Thyroid gland (tissue), 4 donors: ENCODE results near the gene COMMD2. TPM values are rescaled to one million over a fixed set of nuclear protein-coding genes. Genes with fewer than 3 reads are reported as not detected.
A peak's percentile ranks its signal among the peaks of the same experiment; 100 is the strongest.

Source experiments
- DNase-seq, 2 donors: peaks; one replicate each; pipeline ENCODE4 v3.0.0-alpha.2; 2019
- H3K27ac ChIP-seq, 3 donors: fragments of 200-600 bp; sonication (generic); 1 replicate in 2 of 3; 2 replicates in 1 of 3; pipeline ENCODE4 v1.5.1; 2016 to 2019; ENCODE audit warnings: mild to moderate bottlenecking in 1 of 3, moderate library complexity in 1 of 3
- H3K27me3 ChIP-seq: fragments of 200-600 bp; sonication (generic); one replicate; pipeline ENCODE4 v1.5.1; 2019
- H3K36me3 ChIP-seq, 2 donors: fragments of 200-600 bp; sonication (generic); one replicate each; pipeline ENCODE4 v1.5.1; 2016 to 2019
- H3K4me1 ChIP-seq, 2 donors: fragments of 200-600 bp; sonication (generic); one replicate each; pipeline ENCODE4 v1.5.1; 2017 to 2019
- H3K4me3 ChIP-seq, 3 donors: fragments of 200-600 bp; sonication (generic); replicated peaks in 1 of 3; 1 replicate in 2 of 3; 2 replicates in 1 of 3; pipeline ENCODE4 v1.5.1; 2016; ENCODE audit warnings: mild to moderate bottlenecking in 1 of 3
- H3K9me3 ChIP-seq: fragments of 200-600 bp; sonication (generic); one replicate; pipeline ENCODE4 v1.5.1; 2017
- POLR2A ChIP-seq, 2 donors: fragments of 450-650 bp; IDR thresholded peaks; one replicate each; pipeline ENCODE4 v1.6.1; 2017; ENCODE audit warnings: antibody characterized with exemption in 2 of 2, mild to moderate bottlenecking in 2 of 2, moderate library complexity in 1 of 2
- WGBS, 2 donors: methylation state at CpG; one replicate each; pipeline ENCODE4 v1.1.5; 2017; 5-methylcytosine and 5-hydroxymethylcytosine counted together
- intact Hi-C: fragments of 100-400 bp; cut with DNase I; formaldehyde crosslinking; loops from one replicate; pipeline ENCODE4 v1.15.1; 2023
- total RNA-seq, 4 donors: library from RNA; depleted of rRNA; stranded (reverse); fragments of >200 nt; gene quantifications; one replicate each; pipeline ENCODE4 v1.2.3, GENCODE V29; 2016
- TF ChIP-seq, protein P1 (sequence below), 6 experiments: fragments of 200-600 bp in 3 of 6; fragments of 450-650 bp in 3 of 6; sonication (generic) in 3 of 6; IDR thresholded peaks; one replicate each; pipeline ENCODE4 v1.5.1; 2016 to 2019; ENCODE audit warnings: antibody characterized with exemption in 6 of 6, mild to moderate bottlenecking in 2 of 6, inconsistent platforms in 1 of 6, moderate library complexity in 1 of 6

COMMD2 gene
- total RNA-seq, 4 donors from 2014 or later: 36.4 to 56.5 (median 45.6) TPM

DNA sequence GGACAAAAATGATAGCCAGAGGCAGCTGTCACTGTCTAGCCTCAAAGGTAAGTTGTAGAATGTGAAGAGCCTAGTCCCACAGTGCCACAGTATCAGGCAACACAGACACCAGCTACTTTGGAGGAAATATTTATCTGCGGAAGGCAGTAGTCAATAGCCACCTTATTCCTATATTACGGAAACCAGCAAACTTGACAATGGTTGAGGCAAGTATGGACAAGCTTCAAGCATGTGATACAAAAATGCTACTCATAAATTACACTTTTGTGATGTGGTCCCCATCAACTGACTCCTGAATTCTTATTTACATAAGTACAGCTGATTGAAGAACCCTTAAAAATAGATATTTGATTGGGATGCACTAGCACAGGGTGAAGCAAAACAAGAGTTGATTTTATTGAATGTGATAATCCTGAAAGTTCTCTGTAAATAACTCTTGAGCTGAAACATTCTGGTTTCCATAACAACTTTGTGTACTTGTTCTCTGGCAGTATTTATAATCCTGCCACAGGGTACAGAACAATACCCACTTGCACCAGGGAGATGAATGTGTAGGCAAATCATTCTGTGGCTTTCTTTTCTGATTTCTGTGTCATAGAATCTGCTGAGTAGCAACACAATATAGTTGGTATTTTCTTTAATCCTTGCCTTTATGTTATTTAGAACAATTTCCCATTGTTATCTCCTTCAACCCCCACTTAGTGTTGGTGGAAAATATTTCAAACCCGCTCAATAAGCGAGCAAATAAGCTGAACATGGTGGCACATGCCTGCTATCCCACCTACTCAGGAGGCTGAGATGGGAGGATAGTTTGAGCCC, 40.4 kb upstream of the COMMD2 start, which contains the start of gene ANKUB1:
ANKUB1 (minus strand) TSS at position 103 of the 819 bp plus-strand sequence. CDS start 188 bp downstream, outside the sequence.
- no peak for TF ChIP-seq POLR2A (IDR thresholded peaks at IDR 0.05)
- TF ChIP-seq, protein P1, sequence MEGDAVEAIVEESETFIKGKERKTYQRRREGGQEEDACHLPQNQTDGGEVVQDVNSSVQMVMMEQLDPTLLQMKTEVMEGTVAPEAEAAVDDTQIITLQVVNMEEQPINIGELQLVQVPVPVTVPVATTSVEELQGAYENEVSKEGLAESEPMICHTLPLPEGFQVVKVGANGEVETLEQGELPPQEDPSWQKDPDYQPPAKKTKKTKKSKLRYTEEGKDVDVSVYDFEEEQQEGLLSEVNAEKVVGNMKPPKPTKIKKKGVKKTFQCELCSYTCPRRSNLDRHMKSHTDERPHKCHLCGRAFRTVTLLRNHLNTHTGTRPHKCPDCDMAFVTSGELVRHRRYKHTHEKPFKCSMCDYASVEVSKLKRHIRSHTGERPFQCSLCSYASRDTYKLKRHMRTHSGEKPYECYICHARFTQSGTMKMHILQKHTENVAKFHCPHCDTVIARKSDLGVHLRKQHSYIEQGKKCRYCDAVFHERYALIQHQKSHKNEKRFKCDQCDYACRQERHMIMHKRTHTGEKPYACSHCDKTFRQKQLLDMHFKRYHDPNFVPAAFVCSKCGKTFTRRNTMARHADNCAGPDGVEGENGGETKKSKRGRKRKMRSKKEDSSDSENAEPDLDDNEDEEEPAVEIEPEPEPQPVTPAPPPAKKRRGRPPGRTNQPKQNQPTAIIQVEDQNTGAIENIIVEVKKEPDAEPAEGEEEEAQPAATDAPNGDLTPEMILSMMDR (IDR thresholded peaks at IDR 0.05): no peak
- no peaks in the 10 kb centered on the region for H3K9me3 ChIP-seq
- no peaks in the 10 kb centered on the region for H3K4me1 ChIP-seq
- 89 to 97% methylated on average over 4 of the region's 4 CpGs for WGBS, 2 donors
- no peak within 1 kb of the TSS for H3K4me3 ChIP-seq
- DNase-seq: no peak
- H3K36me3 ChIP-seq: no peaks in the 10 kb centered on the region
- intact Hi-C loops: no loop called here
- no peaks in the 10 kb centered on the region for H3K27me3 ChIP-seq
- H3K27ac ChIP-seq: no peak within 1 kb of the TSS

DNA sequence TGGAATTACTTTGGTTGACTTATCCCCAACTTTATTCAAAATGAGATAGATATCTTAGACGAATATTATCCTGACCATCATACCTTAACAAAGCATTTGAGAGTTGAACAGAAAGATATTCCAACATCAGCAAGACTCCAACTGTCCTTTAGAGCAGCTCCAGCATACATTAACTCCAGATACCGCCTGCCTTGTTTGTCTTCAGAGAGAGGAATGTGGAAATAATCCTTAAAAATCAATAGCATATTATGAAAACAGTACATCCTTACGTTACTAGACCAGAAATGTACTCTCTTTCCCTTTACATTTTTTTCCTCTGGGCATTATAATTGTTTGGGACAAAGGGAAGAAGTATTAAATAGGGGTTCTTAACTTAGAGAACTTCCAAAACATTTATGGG, 38.4 kb upstream of the COMMD2 start:
- Histone ChIP-seq H3K9me3 (no peaks in the 10 kb centered on the region), H3K27me3 (no peaks in the 10 kb centered on the region), H3K36me3 (no peaks in the 10 kb centered on the region), H3K27ac (no peak overlapping the region), H3K4me3 (no peak overlapping the region), H3K4me1 (no peaks in the 10 kb centered on the region)
- DNase-seq: no peak
- WGBS, 2 donors: 77 to 86% methylated on average over 3 of the region's 3 CpGs
- intact Hi-C loops: no loop called here
- TF ChIP-seq, protein P1 (IDR thresholded peaks at IDR 0.05): no peak
- TF ChIP-seq POLR2A (IDR thresholded peaks at IDR 0.05): no peak

DNA sequence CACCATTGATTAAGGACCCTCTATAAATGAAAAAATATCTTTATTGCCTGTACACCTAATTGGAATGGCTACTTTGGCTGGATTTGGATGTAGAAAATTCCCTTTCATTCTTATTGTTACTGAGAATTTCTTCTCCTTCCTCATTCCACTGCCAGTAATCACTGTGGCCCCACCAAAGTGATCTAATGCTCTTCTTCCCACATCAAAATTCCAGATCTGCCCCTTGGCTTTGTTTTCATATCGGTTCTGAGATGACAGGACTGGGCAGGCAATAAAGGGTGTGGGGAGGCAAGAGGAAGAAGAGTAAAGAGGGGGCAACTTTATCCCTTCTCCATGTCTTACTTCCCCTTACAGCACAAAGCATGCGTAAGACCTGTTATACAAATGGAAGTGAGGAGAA, 38.0 kb upstream of the COMMD2 start:
- H3K4me1 ChIP-seq: no peaks in the 10 kb centered on the region
- no peaks in the 10 kb centered on the region for H3K27me3 ChIP-seq
- DNase-seq: no peak
- 80 to 83% methylated on average over 2 of the region's 2 CpGs for WGBS, 2 donors
- TF ChIP-seq POLR2A (IDR thresholded peaks at IDR 0.05): no peak
- TF ChIP-seq, protein P1 (IDR thresholded peaks at IDR 0.05): no peak
- H3K4me3 ChIP-seq: no peak overlapping the region
- H3K9me3 ChIP-seq: no peaks in the 10 kb centered on the region
- no peaks in the 10 kb centered on the region for H3K36me3 ChIP-seq
- no peak overlapping the region for H3K27ac ChIP-seq
- intact Hi-C loops: no loop called here

DNA sequence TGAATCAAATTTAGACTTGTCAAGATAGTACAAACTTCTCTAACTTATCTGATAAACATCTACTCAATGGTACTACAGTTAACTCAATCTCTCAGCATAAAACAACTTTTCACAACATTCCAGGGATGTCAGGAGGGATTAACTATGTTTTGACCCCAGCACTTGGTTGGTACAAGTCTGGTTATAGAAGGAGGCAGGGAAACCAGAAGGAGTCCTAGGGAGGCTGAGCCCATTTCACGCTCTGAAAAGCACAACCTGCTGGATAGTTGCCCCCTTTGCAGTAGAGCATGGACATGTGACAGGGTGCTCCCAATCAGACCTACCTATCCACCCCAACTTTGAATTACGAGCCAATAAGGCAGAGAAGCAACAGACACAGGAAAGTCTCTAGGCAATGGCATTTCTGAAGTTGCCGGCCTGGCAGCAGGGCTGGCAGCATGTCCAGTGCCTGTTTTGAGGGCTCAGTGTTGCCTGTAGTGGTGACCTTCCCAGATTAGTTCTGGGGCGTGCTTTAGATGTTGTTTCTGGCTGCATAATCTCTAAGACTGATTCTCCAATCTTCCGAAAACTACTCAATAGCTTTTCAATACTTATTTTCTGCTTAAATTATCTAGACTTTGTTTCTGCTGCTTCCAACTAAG, 31.9 kb upstream of the COMMD2 start:
- intact Hi-C loops: no loop called here
- TF ChIP-seq, protein P1 (IDR thresholded peaks at IDR 0.05): no peak
- peak in 1 of 2 donors; percentile 8 for DNase-seq
- Histone ChIP-seq H3K27ac (peak overlapping the region; percentile 40 to 64 (median 48)), H3K4me3 (no peak overlapping the region), H3K27me3 (no peaks in the 10 kb centered on the region), H3K36me3 (no peaks in the 10 kb centered on the region), H3K9me3 (no peaks in the 10 kb centered on the region), H3K4me1 (peaks cover 7 to 20% of the 10 kb centered on the region in 2 donors)
- WGBS, 2 donors: 74 to 85% methylated on average over 5 of the region's 5 CpGs

DNA sequence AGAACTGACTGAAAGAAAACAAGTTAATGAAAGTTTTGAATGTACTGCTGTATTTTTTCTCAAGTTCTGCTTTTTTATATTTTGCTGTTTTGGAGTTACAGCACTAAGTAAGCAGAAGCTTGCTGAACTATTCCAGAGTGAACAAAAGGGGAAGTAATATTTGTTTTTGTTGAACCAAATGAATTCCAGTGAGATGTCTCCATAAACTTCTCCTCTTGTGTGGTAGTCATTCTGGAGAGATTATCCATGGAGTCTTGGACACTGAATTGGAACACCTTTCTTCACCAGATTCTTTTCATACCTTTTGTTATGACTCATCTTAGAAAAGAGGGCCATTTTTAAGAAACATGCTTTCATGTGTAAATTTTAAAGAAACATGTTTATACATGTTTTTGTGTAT, 31.3 kb upstream of the COMMD2 start:
- H3K27ac ChIP-seq: peak overlapping the region; percentile 48 to 64 (median 48)
- intact Hi-C loops: no loop called here
- TF ChIP-seq, protein P1 (IDR thresholded peaks at IDR 0.05): no peak
- no peak for TF ChIP-seq POLR2A (IDR thresholded peaks at IDR 0.05)
- H3K27me3 ChIP-seq: no peaks in the 10 kb centered on the region
- H3K9me3 ChIP-seq: no peaks in the 10 kb centered on the region
- no peak overlapping the region for H3K4me3 ChIP-seq
- no peak for DNase-seq
- H3K4me1 ChIP-seq: peaks cover 7 to 20% of the 10 kb centered on the region in 2 donors
- H3K36me3 ChIP-seq: no peaks in the 10 kb centered on the region
